Measurements from ENCODE around the gene EFCAB8. TPM values are rescaled to one million over a fixed set of nuclear protein-coding genes. Genes with fewer than 3 reads are reported as not detected.

The EFCAB8 gene
- total and polyA plus RNA-seq, 3 experiments from 2014 or later: 0.35 to 0.69 TPM; not detected in 1

DNA sequence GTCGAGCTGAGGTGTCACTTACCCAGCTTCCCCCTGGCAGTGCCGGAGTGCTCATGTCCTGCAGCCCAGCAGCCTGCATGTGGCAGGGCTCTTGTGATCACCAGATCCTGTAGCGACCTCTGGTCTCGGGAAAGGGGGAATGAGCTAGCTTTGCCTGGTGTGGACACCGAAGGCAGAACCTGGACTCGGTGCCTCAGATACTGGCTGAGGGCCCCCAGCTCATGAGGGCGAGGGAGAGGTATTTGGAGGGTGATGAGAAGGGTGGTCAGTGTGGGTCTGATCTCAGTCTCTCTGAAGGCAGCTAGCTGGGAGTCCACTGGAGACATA, 119.2 kb downstream of the EFCAB8 start:
- H3K36me3 ChIP-seq (ENCODE audit: insufficient read depth, low read length): no peaks in the 10 kb centered on the region
- Mint-ChIP-seq H3K4me3 (no peak overlapping the region), H3K36me3 (peaks cover 0 to 6% (median 0%) of the 10 kb centered on the region in 3 donors), H3K27ac (peak overlapping the region in 4 of 8 donors; percentile 5 to 84 (median 82)), H3K9me3 (peaks cover 0 to 11% (median 8%) of the 10 kb centered on the region in 5 donors), H3K27me3 (no peaks in the 10 kb centered on the region), H3K4me1 (peaks cover 15 to 24% (median 21%) of the 10 kb centered on the region in 3 donors)
- H3K4me3 ChIP-seq (ENCODE audit: low read length): no peak overlapping the region
- ChIA-PET POLR2A (interaction anchor here (0.7 kb wide), 1 partner anchor 32 kb away, joined by 4 read pairs; no protein-coding TSS in a partner anchor), CTCF (interaction anchor here (1.3 to 1.5 kb wide), 2 partner anchors 23 to 118 kb away, joined by 3 read pairs; no protein-coding TSS in a partner anchor)
- H3K4me1 ChIP-seq (ENCODE audit: insufficient read depth, low read length): peaks cover 46% of the 10 kb centered on the region
- H3K27ac ChIP-seq (ENCODE audit: low read depth, low read length): no peak overlapping the region
- no peak for DNase-seq
- H3K27me3 ChIP-seq (ENCODE audit: insufficient read depth, low read length, poor library complexity, severe bottlenecking): no peaks in the 10 kb centered on the region
- peaks cover 15% of the 10 kb centered on the region for H3K9me3 ChIP-seq (ENCODE audit: low read length)

DNA sequence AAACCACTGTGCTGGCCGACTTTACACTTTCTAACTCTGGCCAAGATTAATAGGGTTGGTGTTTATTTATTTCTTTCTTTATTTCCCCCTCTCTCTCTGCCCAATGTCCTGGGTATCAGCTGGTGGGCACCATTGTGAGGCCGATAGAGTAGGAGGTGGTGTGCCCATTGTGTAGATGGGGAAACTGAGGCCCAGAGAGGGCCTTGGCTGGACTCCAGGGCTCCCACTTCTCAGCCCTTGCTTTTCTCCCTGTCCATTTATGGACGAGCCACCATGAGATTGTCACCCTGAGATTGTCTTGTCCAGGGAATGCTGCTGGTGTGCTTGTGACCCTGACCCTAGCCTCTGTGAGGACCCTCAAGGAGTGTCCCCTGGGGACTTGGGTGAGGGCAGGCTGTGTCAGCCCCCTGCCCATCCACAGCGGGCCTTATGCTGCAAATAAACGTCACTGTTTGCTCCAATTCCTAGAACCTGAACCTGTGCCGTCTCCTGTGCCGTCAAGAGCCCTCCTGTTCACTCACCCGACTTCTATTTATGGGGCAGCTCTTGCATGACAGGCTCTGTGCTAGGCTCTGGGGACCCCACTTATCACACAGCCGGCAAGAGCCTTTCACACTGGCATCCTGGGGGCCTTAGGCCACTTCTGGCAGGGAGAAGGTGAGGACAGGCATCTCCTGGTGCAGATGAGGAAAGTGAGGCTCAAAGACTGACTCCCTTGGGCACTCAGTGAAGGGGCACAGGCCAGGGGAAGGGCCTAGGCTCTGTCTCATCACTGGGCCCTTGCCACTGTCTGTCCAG, 120.7 kb downstream of the EFCAB8 start:
- DNase-seq: no peak
- CTCF ChIA-PET: no interaction called here

DNA sequence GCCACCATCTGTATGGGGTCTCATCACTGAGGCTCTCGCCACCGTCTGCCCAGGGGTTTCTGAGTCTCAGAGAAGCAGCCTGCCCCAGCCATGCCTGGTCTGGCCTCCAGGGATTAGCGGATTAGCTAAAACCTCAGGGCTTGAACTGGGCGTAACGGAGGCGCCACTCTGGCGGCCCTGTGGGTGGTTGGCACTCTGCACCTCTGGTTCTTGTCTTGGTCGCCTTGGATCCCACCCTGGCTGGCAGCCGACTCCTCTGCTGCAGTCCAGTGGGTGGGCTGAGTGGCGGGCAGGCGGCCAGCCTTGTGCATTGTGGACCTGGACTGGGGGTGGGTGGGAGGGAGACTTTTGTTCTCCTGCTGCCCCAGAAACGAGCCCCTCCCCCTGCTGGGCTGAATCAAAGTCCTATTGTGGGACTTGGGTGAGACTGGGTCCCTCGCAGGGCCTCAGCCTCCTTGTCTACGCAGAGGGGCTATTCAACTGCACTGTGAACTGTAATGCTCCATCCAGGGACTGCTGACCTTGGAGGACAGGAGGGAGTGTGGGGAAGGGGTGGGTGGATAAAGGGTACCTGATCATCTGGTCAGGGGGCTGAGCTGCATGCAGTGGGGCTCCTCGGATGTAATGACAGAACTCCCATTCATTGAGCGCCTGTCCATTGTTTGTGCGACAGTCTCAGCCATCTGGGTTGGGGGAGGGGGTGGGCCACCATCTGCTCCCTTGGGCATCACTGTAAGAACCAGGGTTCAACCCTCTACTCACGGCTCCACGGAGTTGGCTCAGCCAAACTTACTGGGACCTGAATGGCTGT, 121.6 kb downstream of the EFCAB8 start:
- Histone ChIP-seq H3K36me3 (ENCODE audit: insufficient read depth, low read length) (no peaks in the 10 kb centered on the region), H3K27me3 (ENCODE audit: insufficient read depth, low read length, poor library complexity, severe bottlenecking) (no peaks in the 10 kb centered on the region), H3K9me3 (ENCODE audit: low read length) (peaks cover 15% of the 10 kb centered on the region), H3K27ac (ENCODE audit: low read depth, low read length) (no peak overlapping the region), H3K4me3 (ENCODE audit: low read length) (no peak overlapping the region), H3K4me1 (ENCODE audit: insufficient read depth, low read length) (peaks cover 24% of the 10 kb centered on the region)
- Mint-ChIP-seq H3K27me3 (no peaks in the 10 kb centered on the region), H3K4me3 (no peak overlapping the region), H3K27ac (peak overlapping the region in 3 of 8 donors; percentile 17 to 52 (median 36)), H3K9me3 (peaks cover 0 to 10% (median 8%) of the 10 kb centered on the region in 5 donors), H3K4me1 (peaks cover 9 to 26% (median 24%) of the 10 kb centered on the region in 3 donors), H3K36me3 (peaks cover 0 to 6% (median 0%) of the 10 kb centered on the region in 3 donors)
- ChIA-PET CTCF (no interaction called here), POLR2A (no interaction called here)
- DNase-seq: peak in 1 of 5 donors; percentile 26

More for the DNA sequence above, 120.7 kb downstream of the EFCAB8 start:
- no peaks in the 10 kb centered on the region for H3K36me3 ChIP-seq (ENCODE audit: insufficient read depth, low read length)
- peaks cover 0 to 6% (median 0%) of the 10 kb centered on the region in 3 donors for H3K36me3 Mint-ChIP-seq
- peaks cover 15 to 26% (median 24%) of the 10 kb centered on the region in 3 donors for H3K4me1 Mint-ChIP-seq
- H3K27ac Mint-ChIP-seq: peak overlapping the region in 4 of 8 donors; percentile 20 to 87 (median 44)
- H3K4me3 ChIP-seq (ENCODE audit: low read length): no peak overlapping the region
- peaks cover 0 to 11% (median 8%) of the 10 kb centered on the region in 5 donors for H3K9me3 Mint-ChIP-seq
- H3K27me3 Mint-ChIP-seq: no peaks in the 10 kb centered on the region
- H3K4me3 Mint-ChIP-seq: no peak overlapping the region
- peaks cover 15% of the 10 kb centered on the region for H3K9me3 ChIP-seq (ENCODE audit: low read length)
- H3K27ac ChIP-seq (ENCODE audit: low read depth, low read length): no peak overlapping the region
- H3K4me1 ChIP-seq (ENCODE audit: insufficient read depth, low read length): peaks cover 31% of the 10 kb centered on the region
- H3K27me3 ChIP-seq (ENCODE audit: insufficient read depth, low read length, poor library complexity, severe bottlenecking): no peaks in the 10 kb centered on the region
- POLR2A ChIA-PET: no interaction called here

DNA sequence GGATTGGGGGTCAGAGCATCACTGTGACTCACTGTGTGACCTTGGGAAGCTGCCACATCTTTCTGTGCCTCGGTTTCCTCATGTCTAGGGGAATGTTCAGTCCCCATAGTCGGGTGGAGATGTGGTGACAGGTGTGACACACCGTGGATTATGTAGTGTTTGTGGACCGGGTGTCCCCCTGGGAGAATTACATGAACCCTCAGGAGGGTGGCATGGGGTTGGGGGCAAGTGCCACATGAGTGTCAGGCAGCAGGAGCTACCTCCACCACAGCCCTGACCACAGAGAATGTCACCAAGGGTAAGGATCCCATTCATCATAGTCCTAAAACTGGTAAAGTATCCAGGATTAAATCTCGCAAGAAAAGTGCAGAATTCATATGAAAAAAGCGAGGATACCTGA, 122.3 kb downstream of the EFCAB8 start:
- H3K4me1 ChIP-seq (ENCODE audit: insufficient read depth, low read length): peaks cover 19% of the 10 kb centered on the region
- CTCF ChIA-PET: no interaction called here
- H3K9me3 ChIP-seq (ENCODE audit: low read length): peaks cover 15% of the 10 kb centered on the region
- POLR2A ChIA-PET: no interaction called here
- Mint-ChIP-seq H3K27ac (peak overlapping the region in 4 of 8 donors; percentile 17 to 52 (median 44)), H3K9me3 (peaks cover 0 to 8% (median 7%) of the 10 kb centered on the region in 5 donors), H3K36me3 (peaks cover 0 to 6% (median 0%) of the 10 kb centered on the region in 3 donors), H3K27me3 (no peaks in the 10 kb centered on the region), H3K4me1 (peaks cover 9 to 26% (median 19%) of the 10 kb centered on the region in 3 donors), H3K4me3 (no peak overlapping the region)
- H3K27me3 ChIP-seq (ENCODE audit: insufficient read depth, low read length, poor library complexity, severe bottlenecking): no peaks in the 10 kb centered on the region
- H3K36me3 ChIP-seq (ENCODE audit: insufficient read depth, low read length): no peaks in the 10 kb centered on the region
- H3K4me3 ChIP-seq (ENCODE audit: low read length): no peak overlapping the region
- DNase-seq: peak in 1 of 5 donors; percentile 32
- H3K27ac ChIP-seq (ENCODE audit: low read depth, low read length): no peak overlapping the region

DNA sequence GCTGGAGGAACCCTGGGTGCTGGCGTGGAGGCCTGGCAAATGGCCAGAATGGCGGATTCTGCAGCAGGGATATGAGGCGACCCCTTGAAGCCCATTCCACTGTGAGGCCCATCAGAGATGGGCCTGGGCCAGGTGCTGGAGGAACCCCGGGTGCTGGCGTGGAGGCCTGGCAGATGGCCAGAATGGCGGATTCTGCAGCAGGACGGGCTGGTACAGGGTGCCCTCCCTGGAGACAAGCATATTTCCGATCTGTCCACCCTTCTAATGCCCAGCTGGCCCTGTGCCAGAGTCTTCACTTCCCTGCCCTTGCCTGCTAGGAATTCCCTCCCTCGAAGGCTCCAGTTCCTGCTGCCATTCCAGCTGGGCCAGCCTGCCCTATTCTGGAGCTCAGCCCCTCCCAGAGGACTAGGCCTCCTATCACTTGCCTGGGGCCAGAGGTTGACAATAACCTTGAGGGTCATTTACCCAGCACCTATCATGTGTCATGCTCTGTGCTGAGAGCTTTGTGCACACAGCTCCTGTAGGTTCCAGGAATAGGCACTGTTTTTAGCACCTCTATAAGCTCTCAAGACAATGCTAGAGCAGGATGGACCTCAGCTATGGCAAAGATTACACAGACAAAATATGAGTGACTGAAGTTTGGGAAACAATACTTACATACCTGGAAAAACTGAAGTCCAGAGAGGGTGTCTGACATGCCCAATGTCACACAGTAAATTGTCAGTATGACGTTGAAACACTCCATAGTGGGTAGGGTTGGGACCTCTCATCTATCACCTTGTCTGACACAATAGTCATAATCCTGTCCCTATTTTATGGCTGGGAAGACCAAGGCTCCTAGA, 124.1 kb downstream of the EFCAB8 start:
- ChIA-PET POLR2A (no interaction called here), CTCF (no interaction called here)
- Histone ChIP-seq H3K4me1 (ENCODE audit: insufficient read depth, low read length) (peaks cover under 1% of the 10 kb centered on the region), H3K27me3 (ENCODE audit: insufficient read depth, low read length, poor library complexity, severe bottlenecking) (no peaks in the 10 kb centered on the region), H3K9me3 (ENCODE audit: low read length) (no peaks in the 10 kb centered on the region), H3K4me3 (ENCODE audit: low read length) (no peak overlapping the region), H3K36me3 (ENCODE audit: insufficient read depth, low read length) (no peaks in the 10 kb centered on the region), H3K27ac (ENCODE audit: low read depth, low read length) (no peak overlapping the region)
- no peaks in the 10 kb centered on the region for H3K27me3 Mint-ChIP-seq
- no peaks in the 10 kb centered on the region for H3K36me3 Mint-ChIP-seq
- peak in 1 of 5 donors; percentile 41 for DNase-seq
- H3K4me1 Mint-ChIP-seq: peaks cover 3 to 16% (median 4%) of the 10 kb centered on the region in 3 donors
- peak overlapping the region in 1 of 8 donors; percentile 60 for H3K27ac Mint-ChIP-seq
- no peaks in the 10 kb centered on the region for H3K9me3 Mint-ChIP-seq
- H3K4me3 Mint-ChIP-seq: no peak overlapping the region

DNA sequence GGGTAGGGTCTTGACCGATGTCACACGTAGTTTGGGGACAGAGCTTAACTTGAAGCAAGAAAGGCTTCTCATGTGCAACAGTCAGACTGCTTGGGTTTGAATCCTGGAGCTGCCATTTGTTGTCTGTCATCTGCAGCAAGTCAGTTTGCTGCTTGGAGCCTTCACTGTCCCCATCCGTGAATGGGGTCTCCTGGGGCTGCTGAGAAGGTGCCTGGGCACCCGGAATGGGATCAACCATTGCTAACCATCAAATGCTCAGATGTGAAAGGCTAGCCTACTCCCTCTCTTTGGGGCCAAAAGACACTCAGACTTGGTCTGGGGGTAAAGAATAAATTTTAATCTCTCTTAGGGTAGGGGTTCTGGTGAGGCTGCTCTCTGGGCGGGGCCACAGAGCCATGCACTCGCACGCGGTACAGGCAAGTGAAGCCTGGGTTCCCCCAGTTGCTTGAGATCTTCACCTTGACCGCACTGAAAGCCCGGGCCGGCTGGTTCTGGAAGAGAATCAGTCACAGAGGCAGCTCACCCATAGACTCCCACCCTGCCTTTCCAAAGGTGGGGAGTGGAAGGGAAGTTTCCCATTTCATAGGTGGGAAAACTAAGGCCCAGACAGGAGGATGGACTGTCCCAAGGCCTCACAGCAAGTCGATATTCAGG, 124.9 kb downstream of the EFCAB8 start:
- Mint-ChIP-seq H3K36me3 (no peaks in the 10 kb centered on the region), H3K27me3 (no peaks in the 10 kb centered on the region), H3K9me3 (no peaks in the 10 kb centered on the region), H3K4me1 (peaks cover 3 to 16% (median 4%) of the 10 kb centered on the region in 3 donors), H3K4me3 (no peak overlapping the region), H3K27ac (peak overlapping the region in 3 of 8 donors; percentile 54 to 75 (median 60))
- Histone ChIP-seq H3K4me1 (ENCODE audit: insufficient read depth, low read length) (no peaks in the 10 kb centered on the region), H3K4me3 (ENCODE audit: low read length) (no peak overlapping the region), H3K36me3 (ENCODE audit: insufficient read depth, low read length) (no peaks in the 10 kb centered on the region), H3K9me3 (ENCODE audit: low read length) (no peaks in the 10 kb centered on the region), H3K27me3 (ENCODE audit: insufficient read depth, low read length, poor library complexity, severe bottlenecking) (no peaks in the 10 kb centered on the region), H3K27ac (ENCODE audit: low read depth, low read length) (no peak overlapping the region)
- DNase-seq: no peak
- ChIA-PET CTCF (no interaction called here), POLR2A (no interaction called here)

DNA sequence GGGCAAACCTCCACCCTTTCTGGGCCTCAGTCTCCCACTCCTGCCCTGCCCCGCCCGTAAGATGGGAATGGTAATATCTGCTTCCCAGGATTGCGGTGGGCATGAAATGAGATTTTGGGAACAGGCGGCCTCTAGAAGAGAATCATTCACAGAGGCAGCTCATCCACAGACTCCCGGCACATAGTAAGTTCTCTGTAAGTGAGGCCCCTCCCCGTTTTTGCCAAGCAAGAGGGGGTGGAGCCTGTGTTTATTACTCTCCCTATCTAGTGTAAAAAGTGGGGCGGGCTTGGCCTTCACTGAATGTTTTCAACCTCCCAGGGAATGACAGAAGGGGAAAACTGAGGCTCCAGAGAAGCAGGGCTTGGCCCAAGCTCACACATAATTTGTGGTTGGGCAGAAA, 125.5 kb downstream of the EFCAB8 start:
- H3K27ac Mint-ChIP-seq: no peak overlapping the region

More for the DNA sequence above, 125.5 kb downstream of the EFCAB8 start:
- no peak for DNase-seq
- no peaks in the 10 kb centered on the region for H3K9me3 ChIP-seq (ENCODE audit: low read length)
- no peak overlapping the region for H3K4me3 ChIP-seq (ENCODE audit: low read length)
- peaks cover 3 to 16% (median 4%) of the 10 kb centered on the region in 3 donors for H3K4me1 Mint-ChIP-seq
- H3K4me3 Mint-ChIP-seq: no peak overlapping the region
- H3K27ac ChIP-seq (ENCODE audit: low read depth, low read length): no peak overlapping the region
- H3K36me3 ChIP-seq (ENCODE audit: insufficient read depth, low read length): no peaks in the 10 kb centered on the region
- H3K36me3 Mint-ChIP-seq: no peaks in the 10 kb centered on the region
- no peaks in the 10 kb centered on the region for H3K4me1 ChIP-seq (ENCODE audit: insufficient read depth, low read length)
- no peaks in the 10 kb centered on the region for H3K27me3 ChIP-seq (ENCODE audit: insufficient read depth, low read length, poor library complexity, severe bottlenecking)
- no peaks in the 10 kb centered on the region for H3K27me3 Mint-ChIP-seq
- POLR2A ChIA-PET: no interaction called here
- no peaks in the 10 kb centered on the region for H3K9me3 Mint-ChIP-seq
- CTCF ChIA-PET: no interaction called here

Measured in CD8-positive, alpha-beta memory T cell (primary cell).